Neural cell (in vitro differentiated cells): ENCODE results near the gene INS. TPM values are rescaled to one million over a fixed set of nuclear protein-coding genes. Genes with fewer than 3 reads are reported as not detected.

Source experiments
- H2AFZ ChIP-seq: fragments of 200-600, 300-800 bp; sonication (generic), shearing (Covaris generic); 2 replicates; pipeline ENCODE4 v1.6.0; 2014; ENCODE audit warnings: low read depth, mild to moderate bottlenecking, antibody characterized with exemption, low read length, moderate library complexity
- H3F3A ChIP-seq: fragments of 200-600 bp; shearing (Covaris generic); 2 replicates; pipeline ENCODE4 v1.6.1; 2016; ENCODE audit warnings: mild to moderate bottlenecking, moderate library complexity, mixed read lengths, antibody characterized with exemption, low read length; ENCODE audit not compliant: insufficient read depth, poor library complexity, severe bottlenecking
- H3K27ac ChIP-seq: fragments of 200-600, 300-800 bp; sonication (generic), shearing (Covaris generic); 2 replicates; pipeline ENCODE4 v1.5.1; 2014; ENCODE audit warnings: mild to moderate bottlenecking, low read length, moderate library complexity
- H3K27me3 ChIP-seq: fragments of 300-800, 200-600 bp; sonication (generic), shearing (Covaris generic); 2 replicates; pipeline ENCODE4 v1.6.0; 2014; ENCODE audit warnings: mild to moderate bottlenecking, low read depth, low read length, moderate library complexity; ENCODE audit not compliant: insufficient read depth
- H3K36me3 ChIP-seq: fragments of 300-800, 200-600 bp; sonication (generic), shearing (Covaris generic); 2 replicates; pipeline ENCODE4 v1.5.1; 2014; ENCODE audit warnings: mild to moderate bottlenecking, antibody characterized with exemption, low read length, moderate library complexity; ENCODE audit not compliant: insufficient read depth
- H3K4me2 ChIP-seq: fragments of 300-800, 200-600 bp; sonication (generic), shearing (Covaris generic); 2 replicates; pipeline ENCODE4 v1.6.0; 2014; ENCODE audit warnings: mild to moderate bottlenecking, low read length
- H3K4me3 ChIP-seq: fragments of 300-800, 200-600 bp; sonication (generic), shearing (Covaris generic); 2 replicates; pipeline ENCODE4 v1.5.1; 2014; ENCODE audit warnings: mild to moderate bottlenecking, low read length, moderate library complexity
- H3K79me2 ChIP-seq: fragments of 200-600 bp; shearing (Covaris generic); replicated peaks from 2 replicates; pipeline ENCODE4 v1.6.0; 2014; ENCODE audit warnings: mild to moderate bottlenecking, low read length, moderate library complexity; ENCODE audit not compliant: insufficient read depth
- H3K9ac ChIP-seq: fragments of 300-800, 200-600 bp; sonication (generic), shearing (Covaris generic); 2 replicates; pipeline ENCODE4 v1.6.1; 2016; ENCODE audit warnings: mild to moderate bottlenecking, low read length, mixed read lengths
- H3K9me2 ChIP-seq: fragments of 200-600 bp; shearing (Covaris generic); 2 replicates; pipeline ENCODE4 v1.6.1; 2016; ENCODE audit warnings: mild to moderate bottlenecking, low read length, mixed read lengths; ENCODE audit not compliant: insufficient read depth
- H3K9me3 ChIP-seq: fragments of 200-600, 300-800 bp; sonication (generic), shearing (Covaris generic); 2 replicates; pipeline ENCODE4 v1.6.1; 2016; ENCODE audit warnings: mild to moderate bottlenecking, mixed run types, low read length, moderate library complexity, mixed read lengths
- H4K20me1 ChIP-seq: fragments of 200-600 bp; shearing (Covaris generic); 2 replicates; pipeline ENCODE4 v1.6.1; 2016; ENCODE audit warnings: mild to moderate bottlenecking, mixed run types; ENCODE audit not compliant: insufficient read depth
- CTCF ChIP-seq: fragments of 450-650 bp; IDR thresholded peaks from 2 replicates; pipeline ENCODE4 v1.5.1; 2014; ENCODE audit warnings: antibody characterized with exemption, mild to moderate bottlenecking, moderate library complexity; ENCODE audit not compliant: poor library complexity, severe bottlenecking
- EP300 ChIP-seq: fragments of 450-650 bp; conservative IDR thresholded peaks from 2 replicates; pipeline ENCODE4 v1.6.1; 2014; ENCODE audit warnings: antibody characterized with exemption, mild to moderate bottlenecking, moderate library complexity; ENCODE audit not compliant: poor library complexity, severe bottlenecking
- EZH2 ChIP-seq: fragments of 200-600, 300-800 bp; shearing (Covaris generic), sonication (generic); IDR thresholded peaks from 2 replicates; pipeline ENCODE4 v1.6.1; 2014; ENCODE audit warnings: antibody characterized with exemption, low read length, borderline replicate concordance, mild to moderate bottlenecking; ENCODE audit not compliant: insufficient read depth, poor library complexity, severe bottlenecking
- MXI1 ChIP-seq: fragments of 450-650 bp; conservative IDR thresholded peaks from 2 replicates; pipeline ENCODE4 v1.6.1; 2014; ENCODE audit warnings: antibody characterized with exemption, mild to moderate bottlenecking; ENCODE audit not compliant: poor library complexity, severe bottlenecking
- POLR2AphosphoS5 ChIP-seq: IDR thresholded peaks from 2 replicates; pipeline ENCODE4 v1.6.1; 2012
- RAD21 ChIP-seq: fragments of 450-650 bp; conservative IDR thresholded peaks from 2 replicates; pipeline ENCODE4 v1.6.1; 2014; ENCODE audit warnings: antibody characterized with exemption, mild to moderate bottlenecking, moderate library complexity
- REST ChIP-seq: IDR thresholded peaks from 2 replicates; pipeline ENCODE4 v1.6.1; 2012; ENCODE audit warnings: borderline replicate concordance
- SMC3 ChIP-seq: fragments of 450-650 bp; conservative IDR thresholded peaks from 2 replicates; pipeline ENCODE4 v1.6.1; 2014; ENCODE audit warnings: antibody characterized with exemption, mild to moderate bottlenecking, moderate library complexity; ENCODE audit not compliant: poor library complexity
- TAF1 ChIP-seq: IDR thresholded peaks from 2 replicates; pipeline ENCODE4 v1.6.1; 2012; ENCODE audit warnings: low read depth
- polyA plus RNA-seq: library from polyadenylated mRNA; depleted of rRNA; stranded (reverse); fragments of >200 nt; gene quantifications from 2 replicates; pipeline ENCODE4 v1.2.3, GENCODE V29; 2014

INS gene
- polyA plus RNA-seq, 1 donor from 2014 or later = not detected

GRCh38 chr11:2205214-2205720 lies 44.3 kb upstream of the INS start:
- H3K79me2 ChIP-seq = no peaks in the 10 kb centered on the region
- no peaks in the 10 kb centered on the region for H4K20me1 ChIP-seq
- no peak overlapping the region for H3K4me3 ChIP-seq
- H3K9ac ChIP-seq = no peak overlapping the region
- no peaks in the 10 kb centered on the region for H3K9me3 ChIP-seq
- no peak for TF ChIP-seq REST
- no peak for TF ChIP-seq EZH2
- no peak for TF ChIP-seq SMC3
- TF ChIP-seq POLR2AphosphoS5 = no peak
- no peak for TF ChIP-seq CTCF
- no peak for TF ChIP-seq EP300
- TF ChIP-seq RAD21 = no peak
- no peak for TF ChIP-seq TAF1
- no peak for TF ChIP-seq MXI1
- no peaks in the 10 kb centered on the region for H3K27me3 ChIP-seq
- H3F3A ChIP-seq = no peaks in the 10 kb centered on the region
- no peak overlapping the region for H3K4me2 ChIP-seq
- no peak overlapping the region for H3K27ac ChIP-seq
- H3K9me2 ChIP-seq = no peaks in the 10 kb centered on the region
- no peaks in the 10 kb centered on the region for H3K36me3 ChIP-seq
- no peak overlapping the region for H2AFZ ChIP-seq

GRCh38 chr11:2204361-2205213 lies 43.6 kb upstream of the INS start:
- Histone ChIP-seq H3K79me2 (no peaks in the 10 kb centered on the region), H4K20me1 (no peaks in the 10 kb centered on the region), H3F3A (no peaks in the 10 kb centered on the region), H3K9me3 (no peaks in the 10 kb centered on the region), H3K27me3 (no peaks in the 10 kb centered on the region), H3K9ac (no peak overlapping the region), H3K4me2 (no peak overlapping the region), H3K36me3 (no peaks in the 10 kb centered on the region), H2AFZ (no peak overlapping the region), H3K9me2 (no peaks in the 10 kb centered on the region), H3K27ac (no peak overlapping the region), H3K4me3 (no peak overlapping the region)
- TF ChIP-seq REST (no peak), POLR2AphosphoS5 (no peak), RAD21 (no peak), MXI1 (no peak), EP300 (no peak), TAF1 (no peak)
